ENCODE results near the gene ZNF335.
"Not testable (repeated sequence)": the region's sequence is repeated elsewhere in the genome, so short reads cannot be mapped to it uniquely, and the experiment has no call there.

Gene ZNF335

GRCh38 chr20:45969712-45970634 is 2.0 kb downstream of the ZNF335 start:
- DNase-seq, result peak; percentile 27

- DNase-seq, result no peak
Observed at GRCh38 chr20:45968801-45969711, 2.9 kb downstream of the ZNF335 start.

GRCh38 chr20:45968081-45968671 is 3.8 kb downstream of the ZNF335 start:
- DNase-seq, result no peak

GRCh38 chr20:45967551-45968080 is 4.4 kb downstream of the ZNF335 start:
- no peak for DNase-seq

- no peak for DNase-seq
Observed at GRCh38 chr20:45965169-45966002, 6.6 kb downstream of the ZNF335 start.

- DNase-seq, result no peak
Observed at GRCh38 chr20:45964006-45964400, 8.0 kb downstream of the ZNF335 start.

GRCh38 chr20:45963059-45964005 is 8.7 kb downstream of the ZNF335 start:
- DNase-seq, result no peak

- no peak for DNase-seq
Observed at GRCh38 chr20:45962031-45962755, 9.8 kb downstream of the ZNF335 start.

GRCh38 chr20:45959956-45960630 is 11.9 kb downstream of the ZNF335 start:
- DNase-seq, result no peak

GRCh38 chr20:45959126-45959525 is 12.9 kb downstream of the ZNF335 start:
- no peak for DNase-seq

GRCh38 chr20:45958593-45958992 is 13.4 kb downstream of the ZNF335 start:
- DNase-seq, result no peak

- DNase-seq, result no peak
Observed at GRCh38 chr20:45957021-45957941, 14.7 kb downstream of the ZNF335 start.

GRCh38 chr20:45956326-45956725 is 15.7 kb downstream of the ZNF335 start:
- DNase-seq, result not testable (repeated sequence)

- DNase-seq, result no peak
Observed at GRCh38 chr20:45953672-45954071, 18.3 kb downstream of the ZNF335 start.

- no peak for DNase-seq
Observed at GRCh38 chr20:45952861-45953260, 19.1 kb downstream of the ZNF335 start.

- no peak for DNase-seq
Observed at GRCh38 chr20:45951925-45952834, 19.8 kb downstream of the ZNF335 start.

GRCh38 chr20:45950330-45950646 is 21.7 kb downstream of the ZNF335 start:
- DNase-seq, result no peak

Measured in NCI-H524 treated with DMSO at 0.1 percent for 48 hours (cell line).